Measurements from ENCODE around the gene SH3BP5L. TPM values are rescaled to one million over a fixed set of nuclear protein-coding genes. Genes with fewer than 3 reads are reported as not detected.

SH3BP5L gene
- total and polyA plus RNA-seq, 10 of the 15 experiments (the other 5 are each of a cell fraction or from before 2014, with no cell fraction given): 1.1 to 22.8 (median 10.9) TPM

DNA sequence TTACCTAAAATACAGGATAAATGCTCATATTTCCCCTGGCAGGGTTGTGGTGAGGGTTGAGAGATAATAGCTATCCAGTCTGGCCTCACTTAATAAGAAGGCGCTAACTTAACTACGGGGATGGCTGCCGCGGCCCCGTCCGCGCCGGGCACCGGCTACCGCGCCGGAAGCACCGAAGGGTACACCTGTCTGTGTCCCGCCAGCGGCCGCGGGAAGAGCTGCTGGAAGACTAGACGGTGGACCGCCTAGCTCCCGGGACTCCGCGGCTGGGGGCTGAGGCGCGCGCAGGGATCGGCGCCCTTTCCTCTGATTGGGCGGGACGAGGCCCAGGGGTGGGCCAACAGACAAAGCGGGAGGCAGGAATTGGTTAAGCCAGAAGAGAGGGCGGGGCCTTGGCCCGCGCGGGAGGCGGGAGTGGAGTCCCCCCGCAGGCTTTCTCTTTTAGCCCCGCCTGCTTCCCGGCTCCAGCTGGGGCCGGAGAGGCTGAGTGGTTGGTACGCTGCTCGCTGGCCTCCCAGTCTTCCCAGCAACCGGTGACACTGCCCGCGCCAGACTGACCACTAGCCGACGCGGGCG is 12.2 kb upstream of the SH3BP5L start, which contains the start of gene ZNF672 (continued):
- TF ChIP-seq NBN (IDR thresholded peaks at IDR 0.05) (no peak), NFYB (IDR thresholded peaks at IDR 0.05; ENCODE audit: insufficient read depth, low read depth, low read length) (peak; percentile 96), KLF5 (IDR thresholded peaks at IDR 0.05; ENCODE audit: partially characterized antibody) (no peak), BCL11A (IDR thresholded peaks at IDR 0.05; ENCODE audit: low read depth, low read length) (no peak), STAT1 (conservative IDR thresholded peaks at IDR 0.05) (no peak), MTA3 (IDR thresholded peaks at IDR 0.05; ENCODE audit: borderline replicate concordance, low read length) (no peak), ZNF24 (IDR thresholded peaks at IDR 0.05) (no peak), NR2F1 (conservative IDR thresholded peaks at IDR 0.05) (no peak), NRF1 (conservative IDR thresholded peaks at IDR 0.05; ENCODE audit: low read depth, low read length) (no peak), BMI1 (IDR thresholded peaks at IDR 0.05; ENCODE audit: borderline replicate concordance) (no peak), RAD51 (IDR thresholded peaks at IDR 0.05) (no peak), CBX5 (IDR thresholded peaks at IDR 0.05; ENCODE audit: low read depth) (no peak), CREM (IDR thresholded peaks at IDR 0.05; ENCODE audit: low read depth) (peak; percentile 89), EZH2 (IDR thresholded peaks at IDR 0.05; ENCODE audit: borderline replicate concordance, control insufficient read depth, low read depth, low read length) (no peak), YY1 (IDR thresholded peaks at IDR 0.05; ENCODE audit: low read depth, low read length) (peak; percentile 64; the same call in 1 of the 2 replicates)
- TF ChIP-seq, protein P1, sequence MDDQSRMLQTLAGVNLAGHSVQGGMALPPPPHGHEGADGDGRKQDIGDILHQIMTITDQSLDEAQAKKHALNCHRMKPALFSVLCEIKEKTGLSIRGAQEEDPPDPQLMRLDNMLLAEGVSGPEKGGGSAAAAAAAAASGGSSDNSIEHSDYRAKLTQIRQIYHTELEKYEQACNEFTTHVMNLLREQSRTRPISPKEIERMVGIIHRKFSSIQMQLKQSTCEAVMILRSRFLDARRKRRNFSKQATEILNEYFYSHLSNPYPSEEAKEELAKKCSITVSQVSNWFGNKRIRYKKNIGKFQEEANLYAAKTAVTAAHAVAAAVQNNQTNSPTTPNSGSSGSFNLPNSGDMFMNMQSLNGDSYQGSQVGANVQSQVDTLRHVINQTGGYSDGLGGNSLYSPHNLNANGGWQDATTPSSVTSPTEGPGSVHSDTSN (IDR thresholded peaks at IDR 0.05; ENCODE audit: insufficient replicate concordance, low read depth, low read length): peak; percentile 5
- TF ChIP-seq, protein P2, sequence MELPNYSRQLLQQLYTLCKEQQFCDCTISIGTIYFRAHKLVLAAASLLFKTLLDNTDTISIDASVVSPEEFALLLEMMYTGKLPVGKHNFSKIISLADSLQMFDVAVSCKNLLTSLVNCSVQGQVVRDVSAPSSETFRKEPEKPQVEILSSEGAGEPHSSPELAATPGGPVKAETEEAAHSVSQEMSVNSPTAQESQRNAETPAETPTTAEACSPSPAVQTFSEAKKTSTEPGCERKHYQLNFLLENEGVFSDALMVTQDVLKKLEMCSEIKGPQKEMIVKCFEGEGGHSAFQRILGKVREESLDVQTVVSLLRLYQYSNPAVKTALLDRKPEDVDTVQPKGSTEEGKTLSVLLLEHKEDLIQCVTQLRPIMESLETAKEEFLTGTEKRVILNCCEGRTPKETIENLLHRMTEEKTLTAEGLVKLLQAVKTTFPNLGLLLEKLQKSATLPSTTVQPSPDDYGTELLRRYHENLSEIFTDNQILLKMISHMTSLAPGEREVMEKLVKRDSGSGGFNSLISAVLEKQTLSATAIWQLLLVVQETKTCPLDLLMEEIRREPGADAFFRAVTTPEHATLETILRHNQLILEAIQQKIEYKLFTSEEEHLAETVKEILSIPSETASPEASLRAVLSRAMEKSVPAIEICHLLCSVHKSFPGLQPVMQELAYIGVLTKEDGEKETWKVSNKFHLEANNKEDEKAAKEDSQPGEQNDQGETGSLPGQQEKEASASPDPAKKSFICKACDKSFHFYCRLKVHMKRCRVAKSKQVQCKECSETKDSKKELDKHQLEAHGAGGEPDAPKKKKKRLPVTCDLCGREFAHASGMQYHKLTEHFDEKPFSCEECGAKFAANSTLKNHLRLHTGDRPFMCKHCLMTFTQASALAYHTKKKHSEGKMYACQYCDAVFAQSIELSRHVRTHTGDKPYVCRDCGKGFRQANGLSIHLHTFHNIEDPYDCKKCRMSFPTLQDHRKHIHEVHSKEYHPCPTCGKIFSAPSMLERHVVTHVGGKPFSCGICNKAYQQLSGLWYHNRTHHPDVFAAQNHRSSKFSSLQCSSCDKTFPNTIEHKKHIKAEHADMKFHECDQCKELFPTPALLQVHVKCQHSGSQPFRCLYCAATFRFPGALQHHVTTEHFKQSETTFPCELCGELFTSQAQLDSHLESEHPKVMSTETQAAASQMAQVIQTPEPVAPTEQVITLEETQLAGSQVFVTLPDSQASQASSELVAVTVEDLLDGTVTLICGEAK (IDR thresholded peaks at IDR 0.05; ENCODE audit: borderline replicate concordance): no peak
- TF ChIP-seq, protein P3, sequence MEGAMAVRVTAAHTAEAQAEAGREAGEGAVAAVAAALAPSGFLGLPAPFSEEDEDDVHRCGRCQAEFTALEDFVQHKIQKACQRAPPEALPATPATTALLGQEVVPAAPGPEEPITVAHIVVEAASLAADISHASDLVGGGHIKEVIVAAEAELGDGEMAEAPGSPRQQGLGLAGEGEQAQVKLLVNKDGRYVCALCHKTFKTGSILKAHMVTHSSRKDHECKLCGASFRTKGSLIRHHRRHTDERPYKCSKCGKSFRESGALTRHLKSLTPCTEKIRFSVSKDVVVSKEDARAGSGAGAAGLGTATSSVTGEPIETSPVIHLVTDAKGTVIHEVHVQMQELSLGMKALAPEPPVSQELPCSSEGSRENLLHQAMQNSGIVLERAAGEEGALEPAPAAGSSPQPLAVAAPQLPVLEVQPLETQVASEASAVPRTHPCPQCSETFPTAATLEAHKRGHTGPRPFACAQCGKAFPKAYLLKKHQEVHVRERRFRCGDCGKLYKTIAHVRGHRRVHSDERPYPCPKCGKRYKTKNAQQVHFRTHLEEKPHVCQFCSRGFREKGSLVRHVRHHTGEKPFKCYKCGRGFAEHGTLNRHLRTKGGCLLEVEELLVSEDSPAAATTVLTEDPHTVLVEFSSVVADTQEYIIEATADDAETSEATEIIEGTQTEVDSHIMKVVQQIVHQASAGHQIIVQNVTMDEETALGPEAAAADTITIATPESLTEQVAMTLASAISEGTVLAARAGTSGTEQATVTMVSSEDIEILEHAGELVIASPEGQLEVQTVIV (IDR thresholded peaks at IDR 0.05; ENCODE audit: borderline replicate concordance, partially characterized antibody): no peak
- TF ChIP-seq, protein P4, sequence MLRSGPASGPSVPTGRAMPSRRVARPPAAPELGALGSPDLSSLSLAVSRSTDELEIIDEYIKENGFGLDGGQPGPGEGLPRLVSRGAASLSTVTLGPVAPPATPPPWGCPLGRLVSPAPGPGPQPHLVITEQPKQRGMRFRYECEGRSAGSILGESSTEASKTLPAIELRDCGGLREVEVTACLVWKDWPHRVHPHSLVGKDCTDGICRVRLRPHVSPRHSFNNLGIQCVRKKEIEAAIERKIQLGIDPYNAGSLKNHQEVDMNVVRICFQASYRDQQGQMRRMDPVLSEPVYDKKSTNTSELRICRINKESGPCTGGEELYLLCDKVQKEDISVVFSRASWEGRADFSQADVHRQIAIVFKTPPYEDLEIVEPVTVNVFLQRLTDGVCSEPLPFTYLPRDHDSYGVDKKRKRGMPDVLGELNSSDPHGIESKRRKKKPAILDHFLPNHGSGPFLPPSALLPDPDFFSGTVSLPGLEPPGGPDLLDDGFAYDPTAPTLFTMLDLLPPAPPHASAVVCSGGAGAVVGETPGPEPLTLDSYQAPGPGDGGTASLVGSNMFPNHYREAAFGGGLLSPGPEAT (IDR thresholded peaks at IDR 0.05; ENCODE audit: low read depth): no peak
- TF ChIP-seq, protein P5, sequence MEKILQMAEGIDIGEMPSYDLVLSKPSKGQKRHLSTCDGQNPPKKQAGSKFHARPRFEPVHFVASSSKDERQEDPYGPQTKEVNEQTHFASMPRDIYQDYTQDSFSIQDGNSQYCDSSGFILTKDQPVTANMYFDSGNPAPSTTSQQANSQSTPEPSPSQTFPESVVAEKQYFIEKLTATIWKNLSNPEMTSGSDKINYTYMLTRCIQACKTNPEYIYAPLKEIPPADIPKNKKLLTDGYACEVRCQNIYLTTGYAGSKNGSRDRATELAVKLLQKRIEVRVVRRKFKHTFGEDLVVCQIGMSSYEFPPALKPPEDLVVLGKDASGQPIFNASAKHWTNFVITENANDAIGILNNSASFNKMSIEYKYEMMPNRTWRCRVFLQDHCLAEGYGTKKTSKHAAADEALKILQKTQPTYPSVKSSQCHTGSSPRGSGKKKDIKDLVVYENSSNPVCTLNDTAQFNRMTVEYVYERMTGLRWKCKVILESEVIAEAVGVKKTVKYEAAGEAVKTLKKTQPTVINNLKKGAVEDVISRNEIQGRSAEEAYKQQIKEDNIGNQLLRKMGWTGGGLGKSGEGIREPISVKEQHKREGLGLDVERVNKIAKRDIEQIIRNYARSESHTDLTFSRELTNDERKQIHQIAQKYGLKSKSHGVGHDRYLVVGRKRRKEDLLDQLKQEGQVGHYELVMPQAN (conservative IDR thresholded peaks at IDR 0.05): no peak
